A673 (cell line): Measurements from ENCODE around the gene PLCB2.

Experiments
- EZH2 ChIP-seq: fragments of 200-600 bp; sonication (generic); IDR thresholded peaks from 2 replicates; pipeline ENCODE4 v1.6.1; 2017; ENCODE audit warnings: borderline replicate concordance, low read depth, mild to moderate bottlenecking, mixed read lengths, antibody characterized with exemption, low read length; ENCODE audit not compliant: poor library complexity, severe bottlenecking
- TF ChIP-seq, protein P1 (sequence below): fragments of 300-800, 200-600 bp; sonication (generic); conservative IDR thresholded peaks from 2 replicates; pipeline ENCODE4 v1.5.1; 2017; ENCODE audit warnings: low read depth, mild to moderate bottlenecking, antibody characterized with exemption, low read length, moderate library complexity, mixed read lengths

DNA sequence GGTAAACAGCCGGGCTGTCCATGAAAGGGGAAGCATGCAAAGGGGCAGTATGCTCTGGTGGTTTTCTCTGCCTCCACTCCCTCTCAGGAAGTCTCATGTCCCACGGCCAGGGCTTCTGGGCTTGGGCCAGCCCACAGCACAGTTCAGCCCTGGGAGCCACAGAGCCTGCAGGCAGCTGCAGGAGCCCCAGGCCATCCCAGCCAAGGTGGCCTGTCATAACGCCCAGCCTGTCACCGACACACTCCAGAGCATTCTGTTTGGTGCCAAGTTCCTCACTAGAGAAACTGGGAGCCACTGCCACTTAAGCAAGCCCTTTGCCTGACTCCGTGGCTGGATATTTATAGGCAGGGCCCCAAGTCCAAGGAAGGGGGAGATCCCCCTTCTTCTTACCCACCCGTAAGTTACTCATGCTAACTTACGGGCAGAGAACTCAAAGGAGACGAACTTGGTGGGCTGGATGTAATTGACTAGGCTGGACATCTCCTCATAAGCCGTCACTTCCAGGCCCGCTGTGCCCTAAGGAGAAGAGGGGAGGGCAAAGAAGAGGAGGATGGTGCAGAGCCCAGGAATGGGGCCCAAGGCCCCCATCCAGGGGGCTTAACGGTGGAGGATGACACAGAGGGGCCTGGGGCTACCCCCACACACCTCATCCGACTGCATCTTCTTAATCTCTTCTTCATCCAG lies 11.7 kb downstream of the PLCB2 start:
- TF ChIP-seq, protein P1, sequence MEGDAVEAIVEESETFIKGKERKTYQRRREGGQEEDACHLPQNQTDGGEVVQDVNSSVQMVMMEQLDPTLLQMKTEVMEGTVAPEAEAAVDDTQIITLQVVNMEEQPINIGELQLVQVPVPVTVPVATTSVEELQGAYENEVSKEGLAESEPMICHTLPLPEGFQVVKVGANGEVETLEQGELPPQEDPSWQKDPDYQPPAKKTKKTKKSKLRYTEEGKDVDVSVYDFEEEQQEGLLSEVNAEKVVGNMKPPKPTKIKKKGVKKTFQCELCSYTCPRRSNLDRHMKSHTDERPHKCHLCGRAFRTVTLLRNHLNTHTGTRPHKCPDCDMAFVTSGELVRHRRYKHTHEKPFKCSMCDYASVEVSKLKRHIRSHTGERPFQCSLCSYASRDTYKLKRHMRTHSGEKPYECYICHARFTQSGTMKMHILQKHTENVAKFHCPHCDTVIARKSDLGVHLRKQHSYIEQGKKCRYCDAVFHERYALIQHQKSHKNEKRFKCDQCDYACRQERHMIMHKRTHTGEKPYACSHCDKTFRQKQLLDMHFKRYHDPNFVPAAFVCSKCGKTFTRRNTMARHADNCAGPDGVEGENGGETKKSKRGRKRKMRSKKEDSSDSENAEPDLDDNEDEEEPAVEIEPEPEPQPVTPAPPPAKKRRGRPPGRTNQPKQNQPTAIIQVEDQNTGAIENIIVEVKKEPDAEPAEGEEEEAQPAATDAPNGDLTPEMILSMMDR = no peak
- no peak for TF ChIP-seq EZH2
